SH-SY5Y (cell line): ENCODE measurements around the gene PDK2.

Experiments
- GATA2 ChIP-seq: IDR thresholded peaks from 2 replicates; pipeline ENCODE4 v1.6.1; 2011; ENCODE audit warnings: mild to moderate bottlenecking, low read depth, low read length
- GATA3 ChIP-seq: IDR thresholded peaks from 2 replicates; pipeline ENCODE4 v1.6.1; 2011; ENCODE audit warnings: low read depth, mild to moderate bottlenecking, low read length, moderate library complexity

DNA sequence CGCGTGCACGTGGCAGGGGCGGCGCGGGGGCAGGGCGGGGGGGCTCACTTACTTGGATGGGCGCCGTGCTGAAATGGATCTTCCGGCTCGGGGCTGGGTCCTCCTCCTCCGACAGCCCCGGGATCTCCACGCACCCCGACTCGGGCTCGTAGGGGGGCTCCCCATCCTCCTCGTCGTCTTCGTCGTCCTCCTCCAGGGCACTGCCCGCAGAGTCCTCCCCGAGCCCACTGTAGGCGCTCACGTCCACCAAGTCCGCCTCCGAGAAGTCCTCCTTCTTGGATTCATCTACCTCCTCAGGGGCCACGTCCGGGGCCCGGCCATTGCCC, 53.9 kb downstream of the PDK2 start:
- TF ChIP-seq GATA2 (no peak), GATA3 (no peak)
